ENCODE results near the gene EMX1. TPM values are rescaled to one million over a fixed set of nuclear protein-coding genes. Genes with fewer than 3 reads are reported as not detected.
"Not testable (repeated sequence)": the region's sequence is repeated elsewhere in the genome, so short reads cannot be mapped to it uniquely, and the experiment has no call there.

The EMX1 gene
- total RNA-seq, 1 experiment from 2014 or later, result 0.81 TPM

- in situ Hi-C loops (cut with HindIII; ENCODE audit: low pct_unique_long_range_greater_than_20kb, low sequenced_read_pairs), result no loop called here
- DNase-seq (ENCODE audit: low read depth), result no peak
Measured at GRCh38 chr2:72897785-72898584, 19.3 kb upstream of the EMX1 start.

GRCh38 chr2:72898585-72898906 lies 18.8 kb upstream of the EMX1 start:
- in situ Hi-C loops (cut with HindIII; ENCODE audit: low pct_unique_long_range_greater_than_20kb, low sequenced_read_pairs), result no loop called here
- no peak for DNase-seq (ENCODE audit: low read depth)

GRCh38 chr2:72900191-72900825 lies 17.0 kb upstream of the EMX1 start:
- in situ Hi-C loops (cut with HindIII; ENCODE audit: low pct_unique_long_range_greater_than_20kb, low sequenced_read_pairs), result no loop called here
- no peak for DNase-seq (ENCODE audit: low read depth)

- no peak for DNase-seq (ENCODE audit: low read depth)
- in situ Hi-C loops (cut with HindIII; ENCODE audit: low pct_unique_long_range_greater_than_20kb, low sequenced_read_pairs), result no loop called here
Measured at GRCh38 chr2:72901426-72901825, 15.9 kb upstream of the EMX1 start.

- in situ Hi-C loops (cut with HindIII; ENCODE audit: low pct_unique_long_range_greater_than_20kb, low sequenced_read_pairs); DNase-seq (ENCODE audit: low read depth): not testable (repeated sequence)
Measured at GRCh38 chr2:72907369-72907768, 9.9 kb upstream of the EMX1 start.

GRCh38 chr2:72908741-72909140 lies 8.6 kb upstream of the EMX1 start:
- DNase-seq (ENCODE audit: low read depth), result no peak
- in situ Hi-C loops (cut with HindIII; ENCODE audit: low pct_unique_long_range_greater_than_20kb, low sequenced_read_pairs), result no loop called here

GRCh38 chr2:72911256-72911655 lies 6.1 kb upstream of the EMX1 start:
- DNase-seq (ENCODE audit: low read depth), result no peak
- in situ Hi-C loops (cut with HindIII; ENCODE audit: low pct_unique_long_range_greater_than_20kb, low sequenced_read_pairs), result no loop called here

GRCh38 chr2:72913486-72914205 lies 3.7 kb upstream of the EMX1 start:
- DNase-seq (ENCODE audit: low read depth), result no peak
- in situ Hi-C loops (cut with HindIII; ENCODE audit: low pct_unique_long_range_greater_than_20kb, low sequenced_read_pairs), result no loop called here

- DNase-seq (ENCODE audit: low read depth), result no peak
- in situ Hi-C loops (cut with HindIII; ENCODE audit: low pct_unique_long_range_greater_than_20kb, low sequenced_read_pairs), result no loop called here
Measured at GRCh38 chr2:72914206-72914559, 3.1 kb upstream of the EMX1 start.

- DNase-seq (ENCODE audit: low read depth), result no peak
- in situ Hi-C loops (cut with HindIII; ENCODE audit: low pct_unique_long_range_greater_than_20kb, low sequenced_read_pairs), result no loop called here
Measured at GRCh38 chr2:72914589-72915319, 2.6 kb upstream of the EMX1 start.

- DNase-seq (ENCODE audit: low read depth), result no peak
- in situ Hi-C loops (cut with HindIII; ENCODE audit: low pct_unique_long_range_greater_than_20kb, low sequenced_read_pairs), result no loop called here
Measured at GRCh38 chr2:72915320-72915906, 1.9 kb upstream of the EMX1 start.

- in situ Hi-C loops (cut with HindIII; ENCODE audit: low pct_unique_long_range_greater_than_20kb, low sequenced_read_pairs), result no loop called here
- peak; percentile 63 for DNase-seq (ENCODE audit: low read depth)
Measured at GRCh38 chr2:72915907-72916742, 1.2 kb upstream of the EMX1 start.

- DNase-seq (ENCODE audit: low read depth), result no peak
- in situ Hi-C loops (cut with HindIII; ENCODE audit: low pct_unique_long_range_greater_than_20kb, low sequenced_read_pairs), result no loop called here
Measured at GRCh38 chr2:72916743-72917137, 579 bp upstream of the EMX1 start.

- in situ Hi-C loops (cut with HindIII; ENCODE audit: low pct_unique_long_range_greater_than_20kb, low sequenced_read_pairs), result no loop called here
- DNase-seq (ENCODE audit: low read depth), result no peak
Measured at GRCh38 chr2:72917877-72918553, 696 bp downstream of the EMX1 start.

GRCh38 chr2:72919414-72920317 lies 2.3 kb downstream of the EMX1 start:
- DNase-seq (ENCODE audit: low read depth), result no peak
- in situ Hi-C loops (cut with HindIII; ENCODE audit: low pct_unique_long_range_greater_than_20kb, low sequenced_read_pairs), result no loop called here

- in situ Hi-C loops (cut with HindIII; ENCODE audit: low pct_unique_long_range_greater_than_20kb, low sequenced_read_pairs), result no loop called here
- no peak for DNase-seq (ENCODE audit: low read depth)
Measured at GRCh38 chr2:72920318-72921087, 3.2 kb downstream of the EMX1 start.
